Right cardiac atrium (tissue), 5 donors: ENCODE results near the gene THOC6. TPM values are rescaled to one million over a fixed set of nuclear protein-coding genes. Genes with fewer than 3 reads are reported as not detected.

Experiments
- ATAC-seq, 2 donors: fragments of 200-7000 bp; cut with Tn5 transposase; one replicate each; pipeline versions ENCODE4 v1.8.0 to v1.9.1; 2020; ENCODE audit warnings: moderate library complexity in 2 of 2, mild to moderate bottlenecking in 1 of 2
- DNase-seq, 3 donors: peaks; one replicate each; pipeline ENCODE4 v3.0.0-alpha.2; 2020
- H3K27ac ChIP-seq: one replicate; pipeline ENCODE4 v1.5.1; 2013; ENCODE audit warnings: mild to moderate bottlenecking, low read length, control low read depth, moderate library complexity
- H3K27me3 ChIP-seq: one replicate; pipeline ENCODE4 v1.6.1; 2013; ENCODE audit not compliant: control insufficient read depth, insufficient read depth
- H3K4me1 ChIP-seq: one replicate; pipeline ENCODE4 v1.6.1; 2013; ENCODE audit warnings: low read length; ENCODE audit not compliant: control insufficient read depth, insufficient read depth
- H3K4me3 ChIP-seq: one replicate; pipeline ENCODE4 v1.5.1; 2013; ENCODE audit warnings: low read length, control low read depth
- H3K9me3 ChIP-seq: one replicate; pipeline ENCODE4 v1.6.1; 2013; ENCODE audit warnings: low read length; ENCODE audit not compliant: control insufficient read depth
- WGBS: extraction: QIAGEN DNeasy Blood & Tissue Kit; methylation state at CpG from one replicate; pipeline ENCODE4 v1.1.7; 2013; 5-methylcytosine and 5-hydroxymethylcytosine counted together
- intact Hi-C, 4 donors: fragments of 100-400 bp; cut with DNase I; formaldehyde crosslinking; loops; one replicate each; pipeline versions ENCODE4 v1.11.0 to v1.14.0; 2022 to 2023
- polyA plus RNA-seq: library from polyadenylated mRNA; stranded (reverse); fragments of 200-250 nt; gene quantifications from one replicate; pipeline ENCODE4 v1.2.3, GENCODE V29; 2013
- total RNA-seq, 4 donors: library from RNA; stranded (reverse); fragmentation: NEBNext Ultra II Directional; extraction: Animal tissue kit (Norgen Biotek cat#: 25700); gene quantifications; one replicate each; pipeline ENCODE4 v1.2.1, GENCODE V29; 2021
- donor health status: healthy with polysubstance abuse.
- donor health status: DM: no; HTN: yes; CAD: no.
- donor health status: DM: no; HTN: no; CAD: no.
- donor health status: DM: no; HTN: yes; CAD: no; lungs with severe emphysema.
- donor health status: DM: yes; HTN: yes; CAD: no.

The THOC6 gene
- total and polyA plus RNA-seq, 5 donors = 11.1 to 13.7 (median 13.1) TPM

DNA sequence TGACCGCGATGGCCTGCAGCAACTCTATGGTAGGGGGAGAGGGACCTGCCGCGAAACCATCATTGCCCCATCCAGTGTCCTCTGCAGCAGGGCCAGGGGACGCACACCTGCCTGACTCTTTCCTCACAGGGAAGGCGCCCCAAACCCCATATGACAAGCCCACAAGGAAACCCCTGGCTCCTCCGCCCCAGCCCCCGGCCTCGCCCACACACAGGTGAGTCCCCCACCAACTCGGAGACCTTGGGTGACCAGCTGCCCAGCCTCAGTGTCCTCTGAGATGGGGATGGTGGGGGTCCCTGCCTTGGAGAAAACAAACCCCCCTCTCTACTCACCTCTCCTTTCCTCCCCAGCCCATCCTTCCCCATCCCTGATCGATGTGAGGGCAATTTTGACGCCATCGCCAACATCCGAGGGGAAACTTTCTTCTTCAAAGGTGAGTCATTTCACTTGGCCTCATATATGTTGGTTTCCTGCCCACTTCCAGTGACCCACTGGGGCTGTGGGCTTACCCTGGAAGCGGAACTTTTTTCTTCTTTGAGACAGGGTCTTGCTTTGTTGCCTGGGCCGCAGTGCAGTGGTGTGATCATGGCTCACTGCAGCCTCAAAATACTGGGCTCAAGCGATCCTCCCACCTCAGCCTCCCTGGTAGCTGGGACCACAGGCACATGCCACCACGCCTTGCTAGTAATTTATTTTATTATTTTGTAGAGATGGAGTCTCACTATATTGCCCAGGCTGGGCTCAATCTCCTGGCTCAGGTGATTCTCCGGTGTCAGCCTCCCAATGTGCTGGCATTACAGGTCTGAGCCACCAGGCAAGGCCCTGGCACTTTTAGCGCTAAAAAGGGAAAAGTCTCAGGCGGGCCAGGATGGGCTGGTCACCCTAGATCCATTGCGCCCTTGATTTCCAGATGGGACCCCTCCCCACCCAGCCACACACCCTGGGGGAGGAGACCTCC is 33.6 kb downstream of the THOC6 start:
- intact Hi-C loops = loop anchor here in 1 of 4 donors (5.0 kb wide), 1 partner anchor 50 kb away; no protein-coding TSS in a partner anchor
- ATAC-seq = no peak
- Histone ChIP-seq H3K27me3 (no peaks in the 10 kb centered on the region), H3K4me1 (peaks cover 5% of the 10 kb centered on the region), H3K27ac (no peak overlapping the region), H3K4me3 (no peak overlapping the region), H3K9me3 (no peaks in the 10 kb centered on the region)
- WGBS = 92% methylated on average over 22 of the region's 22 CpGs
- DNase-seq = peak in 1 of 3 donors; percentile 49

DNA sequence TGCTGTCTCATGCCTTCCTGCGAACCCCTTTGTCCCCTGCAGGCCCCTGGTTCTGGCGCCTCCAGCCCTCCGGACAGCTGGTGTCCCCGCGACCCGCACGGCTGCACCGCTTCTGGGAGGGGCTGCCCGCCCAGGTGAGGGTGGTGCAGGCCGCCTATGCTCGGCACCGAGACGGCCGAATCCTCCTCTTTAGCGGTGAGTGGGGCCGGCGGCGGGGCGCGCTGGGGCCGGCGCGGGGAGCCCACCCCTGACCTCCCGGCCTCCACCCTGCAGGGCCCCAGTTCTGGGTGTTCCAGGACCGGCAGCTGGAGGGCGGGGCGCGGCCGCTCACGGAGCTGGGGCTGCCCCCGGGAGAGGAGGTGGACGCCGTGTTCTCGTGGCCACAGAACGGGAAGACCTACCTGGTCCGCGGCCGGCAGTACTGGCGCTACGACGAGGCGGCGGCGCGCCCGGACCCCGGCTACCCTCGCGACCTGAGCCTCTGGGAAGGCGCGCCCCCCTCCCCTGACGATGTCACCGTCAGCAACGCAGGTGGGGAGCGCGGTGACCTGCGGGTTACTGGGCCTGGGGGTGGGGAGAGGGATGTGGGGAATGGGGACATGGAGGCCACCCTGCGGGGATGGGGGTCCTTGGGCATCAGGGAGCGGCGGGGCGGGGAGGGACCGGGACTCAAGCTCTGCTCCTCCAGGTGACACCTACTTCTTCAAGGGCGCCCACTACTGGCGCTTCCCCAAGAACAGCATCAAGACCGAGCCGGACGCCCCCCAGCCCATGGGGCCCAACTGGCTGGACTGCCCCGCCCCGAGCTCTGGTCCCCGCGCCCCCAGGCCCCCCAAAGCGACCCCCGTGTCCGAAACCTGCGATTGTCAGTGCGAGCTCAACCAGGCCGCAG is 34.5 kb downstream of the THOC6 start:
- Histone ChIP-seq H3K4me3 (peak overlapping the region; percentile 56), H3K9me3 (no peaks in the 10 kb centered on the region), H3K27ac (no peak overlapping the region), H3K4me1 (peaks cover 5% of the 10 kb centered on the region), H3K27me3 (no peaks in the 10 kb centered on the region)
- DNase-seq (peak; percentile 46 to 87 (median 82)), ATAC-seq (peak; percentile 22 to 33)
- intact Hi-C loops = loop anchor here in 1 of 4 donors (5.0 kb wide), 1 partner anchor 49 kb away; no protein-coding TSS in a partner anchor
- 9% methylated on average over 77 of the region's 77 CpGs for WGBS

DNA sequence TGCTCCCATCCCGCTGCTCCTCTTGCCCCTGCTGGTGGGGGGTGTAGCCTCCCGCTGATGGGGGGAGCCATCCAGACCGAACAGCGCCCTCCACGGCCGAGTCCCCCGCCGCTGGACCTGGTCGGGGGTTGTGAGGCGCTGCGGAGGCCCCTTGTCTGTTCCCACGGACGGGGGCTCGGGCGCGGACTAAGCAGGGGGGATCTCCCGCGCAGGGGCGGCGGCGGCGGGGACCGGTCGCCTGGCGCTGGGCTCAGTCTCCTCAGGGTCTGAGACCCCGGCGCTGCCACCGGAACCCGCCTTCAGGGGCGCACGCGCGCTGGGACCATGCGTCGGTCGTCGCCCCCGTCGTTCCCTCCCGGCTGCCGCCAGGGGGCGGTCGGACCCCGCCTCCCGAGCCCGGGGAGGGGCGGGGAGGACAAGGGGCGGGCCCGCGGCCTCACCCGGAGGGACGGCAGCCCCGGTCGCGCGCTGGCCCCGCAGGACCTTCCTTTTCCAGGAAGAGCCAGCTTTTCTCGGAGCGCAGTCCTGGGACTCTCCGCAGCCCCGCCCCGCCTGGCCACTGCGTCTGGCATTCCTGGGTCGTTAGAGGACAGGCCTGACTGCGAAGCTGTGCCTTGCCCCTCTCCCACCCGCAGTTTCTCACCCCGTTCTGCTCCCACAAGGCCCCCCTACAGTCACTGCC is 35.3 kb downstream of the THOC6 start:
- H3K4me1 ChIP-seq = peaks cover 5% of the 10 kb centered on the region
- H3K9me3 ChIP-seq = no peaks in the 10 kb centered on the region
- ATAC-seq (peak; percentile 95), DNase-seq (peak; percentile 93 to 97 (median 96))
- H3K4me3 ChIP-seq = peak overlapping the region; percentile 56
- under 1% methylated on average over 67 of the region's 67 CpGs for WGBS
- intact Hi-C loops = loop anchor here in 1 of 4 donors (5.0 kb wide), 1 partner anchor 48 kb away; no protein-coding TSS in a partner anchor
- no peaks in the 10 kb centered on the region for H3K27me3 ChIP-seq
- H3K27ac ChIP-seq = peak overlapping the region; percentile 74

DNA sequence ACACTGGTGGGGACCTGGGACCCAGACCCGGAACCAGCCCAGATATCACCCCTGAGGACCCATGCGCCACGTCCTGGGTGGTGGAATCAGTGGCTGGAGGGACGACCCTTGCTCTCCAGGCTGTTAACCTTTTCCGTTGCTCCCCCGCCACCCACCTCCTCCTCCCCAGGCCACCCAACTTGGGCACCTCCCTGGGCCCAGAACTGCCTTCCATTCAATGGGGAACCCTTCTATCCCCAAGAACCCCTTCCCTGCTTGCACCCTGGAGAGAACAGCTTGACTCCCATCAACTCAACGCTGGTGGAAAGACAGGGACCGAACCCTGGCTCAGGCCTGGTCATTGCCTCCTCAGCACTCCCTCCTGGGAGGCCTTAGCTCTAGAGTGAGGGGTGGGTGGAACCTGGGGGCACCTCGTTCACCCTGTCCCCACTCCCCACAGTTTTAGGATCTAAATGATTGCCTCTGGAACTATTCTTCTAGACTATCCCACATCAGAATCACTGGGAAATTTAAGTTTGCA is 35.9 kb downstream of the THOC6 start:
- intact Hi-C loops = loop anchor here in 3 of 4 donors (5.0 to 10.0 kb wide), 4 partner anchors 48 to 105 kb away; partner anchors contain the start of gene ZNF205 (in 1 of the 3)
- H3K4me1 ChIP-seq = peaks cover 5% of the 10 kb centered on the region
- H3K4me3 ChIP-seq = peak overlapping the region; percentile 56
- DNase-seq = no peak
- peak overlapping the region; percentile 74 for H3K27ac ChIP-seq
- no peak for ATAC-seq
- H3K9me3 ChIP-seq = no peaks in the 10 kb centered on the region
- whole genome bisulfite sequencing = 52% methylated on average over 9 of the region's 9 CpGs
- H3K27me3 ChIP-seq = no peaks in the 10 kb centered on the region

DNA sequence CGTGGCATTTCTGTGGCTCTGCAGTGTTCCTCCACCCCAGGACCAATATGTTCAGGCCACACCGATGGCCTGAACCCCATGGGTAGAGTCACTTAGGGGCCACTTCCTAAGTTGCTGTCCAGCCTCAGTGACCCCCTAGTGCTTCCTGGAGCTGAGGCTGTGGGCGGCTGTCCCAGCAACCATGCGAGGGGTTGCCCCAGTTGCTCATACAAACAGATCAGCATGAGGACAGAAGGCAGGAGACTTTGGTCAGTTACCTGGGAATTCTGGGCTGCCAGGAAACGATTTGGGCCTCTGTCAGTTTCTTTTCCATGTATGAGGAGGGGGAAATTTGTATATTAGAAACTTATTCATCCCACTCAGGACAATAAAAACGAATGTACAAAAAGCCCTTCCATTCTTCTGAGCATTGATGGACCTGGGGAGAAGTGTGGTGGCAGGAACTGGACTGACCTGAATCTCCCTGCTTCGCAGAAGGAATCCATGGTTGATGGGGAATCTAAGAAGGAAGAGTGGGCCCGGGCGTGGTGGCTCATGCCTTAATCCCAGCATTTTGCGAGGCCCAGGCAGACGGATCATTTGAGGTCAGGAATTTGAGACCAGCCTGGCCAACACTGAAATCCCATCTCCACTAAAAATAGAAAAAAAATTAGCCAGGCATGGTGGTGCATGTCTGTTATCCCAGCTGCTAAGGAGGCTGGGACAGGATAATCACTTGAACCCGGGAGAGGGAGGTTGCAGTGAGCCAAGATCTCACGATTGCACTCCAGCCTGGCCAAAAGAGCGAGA is 36.7 kb downstream of the THOC6 start:
- peaks cover 5% of the 10 kb centered on the region for H3K4me1 ChIP-seq
- H3K27me3 ChIP-seq = no peaks in the 10 kb centered on the region
- intact Hi-C loops = loop anchor here in 3 of 4 donors (5.0 to 10.0 kb wide), 3 partner anchors 54 to 104 kb away; partner anchors contain the start of gene ZNF205 (in 1 of the 3)
- no peak for DNase-seq
- no peak overlapping the region for H3K4me3 ChIP-seq
- H3K9me3 ChIP-seq = no peaks in the 10 kb centered on the region
- no peak overlapping the region for H3K27ac ChIP-seq
- ATAC-seq = no peak
- 70% methylated on average over 14 of the region's 14 CpGs for WGBS

DNA sequence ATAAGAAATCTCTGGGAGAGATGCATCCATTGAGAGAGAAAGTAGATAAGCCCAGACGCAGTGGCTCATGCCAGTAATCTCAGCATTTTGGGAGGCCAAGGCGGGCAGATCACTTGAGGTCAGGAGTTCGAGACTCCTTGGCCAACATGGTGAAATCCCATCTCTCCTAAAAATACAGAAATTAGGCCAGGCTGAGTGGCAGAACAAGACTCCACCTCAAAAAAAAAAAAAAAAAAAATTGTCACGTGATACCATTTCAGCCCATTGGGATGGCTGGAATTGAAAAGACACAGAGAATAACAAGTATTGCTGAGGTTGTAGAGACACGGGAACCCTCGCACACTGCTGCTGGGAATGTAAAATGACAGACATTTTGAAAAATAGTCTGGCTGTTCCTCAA is 38.7 kb downstream of the THOC6 start:
- no peak for ATAC-seq
- 80% methylated on average over 6 of the region's 6 CpGs for WGBS
- Histone ChIP-seq H3K27ac (no peak overlapping the region), H3K4me3 (no peak overlapping the region), H3K27me3 (no peaks in the 10 kb centered on the region), H3K9me3 (no peaks in the 10 kb centered on the region), H3K4me1 (peaks cover 5% of the 10 kb centered on the region)
- no peak for DNase-seq
- intact Hi-C loops = loop anchor here in 3 of 4 donors (5.0 to 10.0 kb wide), 3 partner anchors 52 to 102 kb away; partner anchors contain the start of gene ZNF205 (in 1 of the 3)

GRCh38 chr16:3063625-3064386 is 40.0 kb downstream of the THOC6 start:
- intact Hi-C loops = loop anchor here in 3 of 4 donors (5.0 to 10.0 kb wide), 3 partner anchors 51 to 101 kb away; partner anchors contain the start of gene ZNF205 (in 1 of the 3)
- WGBS = 92% methylated on average over 8 of the region's 8 CpGs
- no peak overlapping the region for H3K27ac ChIP-seq

GRCh38 chr16:3065069-3065741 is 41.4 kb downstream of the THOC6 start, which contains the start of gene IL32:
Gene IL32 (plus strand): TSS chr16:3065640. CDS start chr16:3065812, 172 bp downstream.
- H3K27me3 ChIP-seq = no peaks in the 10 kb centered on the region
- H3K27ac ChIP-seq = peak within 1 kb of the TSS; percentile 78
- H3K9me3 ChIP-seq = no peaks in the 10 kb centered on the region
- ATAC-seq = peak; percentile 81 to 85
- no peaks in the 10 kb centered on the region for H3K4me1 ChIP-seq
- peak; percentile 77 to 85 (median 80) for DNase-seq
- 30% methylated on average over 13 of the region's 13 CpGs for WGBS
- peak within 1 kb of the TSS; percentile 48 for H3K4me3 ChIP-seq
- intact Hi-C loops = loop anchor here in 2 of 4 donors (10.0 kb wide), 2 partner anchors 50 to 100 kb away; partner anchors contain the start of gene ZNF205 (in 1 of the 2)

More at GRCh38 chr16:3063625-3064386, 40.0 kb downstream of the THOC6 start:
- no peaks in the 10 kb centered on the region for H3K27me3 ChIP-seq
- no peak overlapping the region for H3K4me3 ChIP-seq
- DNase-seq = no peak
- ATAC-seq = no peak
- H3K9me3 ChIP-seq = no peaks in the 10 kb centered on the region
- H3K4me1 ChIP-seq = peaks cover 5% of the 10 kb centered on the region
